SKM-1 (cell line): ENCODE measurements around the gene TUBB1.

Experiments
- DNase-seq: peaks from one replicate; lab custom pipeline; 2025; ENCODE audit not compliant: unreplicated experiment; lab: John Stamatoyannopoulos, UW

The TUBB1 gene

DNA sequence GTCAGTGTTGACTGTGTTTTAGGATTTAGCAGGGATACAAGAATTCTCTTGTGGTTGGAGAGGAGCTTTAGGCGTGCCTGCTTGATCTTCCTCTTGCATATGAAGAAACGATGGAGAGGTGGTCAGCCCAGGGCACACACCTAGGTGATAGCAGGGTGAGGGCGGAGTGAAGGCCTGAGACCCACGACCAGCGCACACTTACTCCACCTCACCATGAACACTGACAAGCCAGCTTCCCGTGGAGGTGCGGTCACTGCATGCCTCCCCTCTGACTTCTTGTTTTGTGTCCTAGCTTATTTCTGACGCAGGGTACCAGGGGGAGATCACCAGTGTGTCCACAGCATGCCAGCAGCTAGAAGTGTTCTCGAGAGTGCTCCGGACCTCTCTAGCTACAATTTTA is 30.0 kb upstream of the TUBB1 start:
- no peak for DNase-seq

DNA sequence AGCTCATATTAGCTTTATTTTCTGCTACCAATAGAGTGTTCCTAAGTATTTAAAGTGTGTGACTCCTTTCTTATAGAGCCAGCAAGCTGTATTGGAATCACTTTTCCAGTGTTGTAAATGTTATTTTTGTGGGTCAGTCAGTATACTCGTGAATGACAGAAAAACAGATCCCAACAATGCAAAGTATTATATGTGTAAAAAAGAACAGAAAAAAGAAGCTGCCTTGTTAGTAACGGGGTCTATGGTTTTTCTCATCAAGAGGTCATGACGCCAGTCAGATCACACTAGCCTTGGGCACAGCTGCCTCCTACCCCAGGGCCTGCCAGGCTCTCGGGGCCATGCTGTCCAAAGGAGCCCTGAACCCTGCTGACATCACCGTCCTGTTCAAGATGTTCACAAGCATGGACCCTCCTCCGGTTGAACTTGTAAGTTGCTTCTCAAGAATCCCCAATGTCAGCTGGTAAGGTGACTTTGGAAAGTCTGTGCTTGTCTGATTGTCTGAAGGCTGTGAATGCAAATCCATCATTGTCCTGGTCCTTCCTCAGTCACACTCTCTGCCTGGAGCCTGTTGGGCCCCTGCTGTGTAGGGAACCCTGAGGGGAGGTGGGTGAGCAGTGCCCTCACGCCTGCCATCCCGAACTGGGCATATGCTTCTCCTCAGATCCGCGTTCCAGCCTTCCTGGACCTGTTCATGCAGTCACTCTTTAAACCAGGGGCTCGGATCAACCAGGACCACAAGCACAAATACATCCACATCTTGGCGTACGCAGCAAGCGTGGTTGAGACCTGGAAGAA is 28.4 kb upstream of the TUBB1 start:
- no peak for DNase-seq

DNA sequence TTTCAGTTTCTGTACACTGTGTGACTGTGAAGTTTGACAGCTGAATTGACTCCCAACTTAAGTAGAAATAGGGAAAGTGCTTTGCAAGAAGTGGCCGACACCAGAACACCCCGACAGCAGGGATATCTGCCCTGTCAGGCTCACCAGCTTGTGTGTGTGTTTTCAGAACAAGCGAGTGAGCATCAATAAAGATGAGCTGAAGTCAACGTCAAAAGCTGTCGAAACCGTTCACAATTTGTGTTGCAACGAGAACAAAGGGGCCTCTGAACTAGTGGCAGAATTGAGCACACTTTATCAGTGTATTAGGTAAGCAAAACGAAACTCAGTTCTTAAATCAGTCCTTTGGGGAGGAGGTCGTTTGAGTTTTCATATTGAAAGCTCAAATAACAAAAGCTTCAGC is 27.5 kb upstream of the TUBB1 start:
- DNase-seq = no peak

DNA sequence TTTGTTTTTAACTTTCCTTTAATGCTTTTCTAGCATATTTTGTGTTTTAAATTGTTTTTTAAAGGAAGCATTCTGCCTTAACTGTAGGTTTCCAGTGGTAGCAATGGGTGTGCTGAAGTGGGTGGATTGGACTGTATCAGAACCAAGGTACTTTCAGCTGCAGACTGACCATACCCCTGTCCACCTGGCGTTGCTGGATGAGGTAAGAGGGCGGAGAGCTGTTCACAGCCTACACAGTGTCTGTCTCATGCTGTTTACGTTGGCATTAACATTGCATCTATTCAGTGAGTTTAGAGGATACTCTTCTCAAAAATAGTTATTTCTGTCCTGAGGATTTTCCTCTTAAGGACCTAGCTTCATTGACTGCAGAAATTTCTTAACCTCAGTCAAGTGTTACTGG is 26.3 kb upstream of the TUBB1 start:
- DNase-seq = no peak

DNA sequence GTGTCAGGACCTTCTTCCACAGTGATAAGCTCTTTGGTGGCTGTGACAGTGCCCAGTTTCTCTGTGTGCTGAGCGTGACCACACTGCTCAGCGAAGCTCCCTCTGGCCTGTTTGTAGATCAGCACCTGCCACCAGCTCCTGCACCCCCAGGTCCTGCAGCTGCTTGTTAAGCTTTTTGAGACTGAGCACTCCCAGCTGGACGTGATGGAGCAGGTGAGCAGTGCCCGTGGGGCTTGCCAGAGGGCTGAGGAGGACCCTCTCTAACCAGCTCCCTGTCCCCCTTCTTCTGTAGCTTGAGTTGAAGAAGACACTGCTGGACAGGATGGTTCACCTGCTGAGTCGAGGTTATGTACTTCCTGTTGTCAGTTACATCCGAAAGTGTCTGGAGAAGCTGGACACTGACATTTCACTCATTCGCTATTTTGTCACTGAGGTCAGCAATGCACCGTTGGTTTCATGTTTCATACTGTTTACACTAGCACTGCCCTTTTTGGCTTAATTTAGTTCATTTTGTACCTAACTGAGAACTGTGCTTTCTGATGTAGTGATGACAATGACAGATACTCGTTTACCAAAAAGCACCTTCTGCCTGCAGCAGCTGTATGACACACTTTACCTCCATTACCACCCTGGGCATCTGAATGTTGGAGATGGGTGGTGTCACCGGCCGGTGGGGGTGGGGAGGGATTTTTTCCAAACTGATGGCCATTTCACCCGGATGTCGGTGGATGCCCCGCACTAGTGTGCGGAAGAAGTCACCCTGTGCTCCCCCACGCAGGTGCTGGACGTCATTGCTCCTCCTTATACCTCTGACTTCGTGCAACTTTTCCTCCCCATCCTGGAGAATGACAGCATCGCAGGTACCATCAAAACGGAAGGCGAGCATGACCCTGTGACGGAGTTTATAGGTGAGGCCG is 25.6 kb upstream of the TUBB1 start:
- no peak for DNase-seq

DNA sequence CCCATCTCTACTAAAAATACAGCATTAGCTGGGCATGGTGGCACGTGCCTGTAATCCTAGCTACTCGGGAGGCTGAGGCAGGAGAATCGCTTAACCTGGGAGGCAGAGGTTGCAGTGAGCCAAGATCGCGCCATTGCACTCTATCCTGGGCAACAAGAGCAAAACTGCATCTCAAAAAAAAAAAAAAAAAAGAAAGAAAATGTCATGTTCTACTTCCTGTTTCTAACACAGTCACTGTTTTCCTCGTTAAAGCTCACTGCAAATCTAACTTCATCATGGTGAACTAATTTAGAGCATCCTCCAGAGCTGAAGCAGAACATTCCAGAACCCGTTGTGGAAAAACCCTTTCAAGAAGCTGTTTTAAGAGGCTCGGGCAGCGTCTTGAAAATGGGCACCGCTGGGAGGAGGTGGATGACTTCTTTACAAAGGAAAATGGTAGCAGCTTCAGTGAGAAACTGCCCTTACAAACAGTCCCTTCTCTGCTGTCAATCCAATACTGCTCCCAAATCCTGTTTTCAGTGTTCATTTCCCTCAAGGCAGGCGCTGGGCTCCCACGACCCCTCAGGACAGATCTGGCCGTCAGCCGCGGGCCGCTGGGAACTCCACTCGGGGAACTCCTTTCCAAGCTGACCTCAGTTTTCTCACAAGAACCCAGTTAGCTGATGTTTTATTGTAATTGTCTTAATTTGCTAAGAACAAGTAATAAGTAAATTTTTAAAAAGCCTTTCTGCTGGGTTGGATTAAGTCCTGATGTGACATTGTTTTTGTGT is 24.7 kb upstream of the TUBB1 start:
- no peak for DNase-seq

DNA sequence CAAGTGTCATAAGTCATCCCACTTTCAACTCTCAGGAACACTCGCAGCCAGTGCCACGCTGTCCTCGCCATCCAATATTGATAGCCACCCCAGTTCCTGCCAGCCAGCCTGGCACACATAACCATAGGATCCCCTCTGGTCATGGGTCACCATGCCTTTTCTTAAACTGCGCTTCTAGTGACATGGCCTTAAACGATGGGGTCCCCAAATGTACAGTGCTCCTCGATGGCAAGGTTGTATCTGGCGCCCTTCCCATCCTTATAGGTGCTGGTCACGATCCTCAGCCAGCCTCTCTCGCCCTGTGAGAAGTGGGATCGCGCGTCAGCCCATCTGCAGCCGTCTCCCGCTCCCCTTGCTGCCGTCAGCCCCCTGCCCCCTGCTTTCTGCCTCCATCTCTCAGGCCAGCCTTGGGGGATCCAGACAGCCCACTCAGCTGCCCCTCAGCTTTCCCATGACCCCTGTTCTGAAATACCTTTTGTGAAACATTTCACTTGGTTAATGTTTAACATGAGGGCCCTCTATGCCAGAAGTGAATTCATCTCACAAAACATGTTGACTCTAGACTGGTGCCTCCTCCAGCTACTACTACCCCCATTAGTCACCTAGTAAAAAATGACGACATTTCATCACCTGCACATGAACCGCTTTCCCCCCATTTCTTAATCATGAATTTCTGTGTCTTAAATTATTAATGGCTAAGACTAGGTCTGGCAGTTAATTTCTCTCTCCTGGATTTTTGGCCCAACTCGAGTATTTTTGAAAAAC is 23.6 kb upstream of the TUBB1 start:
- no peak for DNase-seq

DNA sequence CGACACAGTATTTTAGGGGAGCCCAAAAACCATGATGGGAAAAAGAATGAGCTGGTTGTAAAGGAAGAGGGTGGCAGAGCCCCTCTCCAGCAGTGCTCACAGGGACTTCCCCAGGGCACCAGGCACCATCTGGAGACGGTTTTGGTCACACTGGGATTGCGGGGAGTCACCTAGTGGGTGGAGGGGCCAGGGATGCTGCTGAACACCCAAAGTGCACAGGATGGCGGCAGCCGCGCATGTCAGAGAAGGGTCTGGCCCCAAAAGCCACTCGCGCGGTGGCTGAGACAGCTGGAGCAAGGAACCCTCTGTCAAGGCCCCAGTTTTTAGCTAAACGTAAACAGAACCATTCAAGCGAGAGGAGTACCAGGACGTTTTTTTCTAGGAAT is 23.0 kb upstream of the TUBB1 start:
- DNase-seq = no peak

DNA sequence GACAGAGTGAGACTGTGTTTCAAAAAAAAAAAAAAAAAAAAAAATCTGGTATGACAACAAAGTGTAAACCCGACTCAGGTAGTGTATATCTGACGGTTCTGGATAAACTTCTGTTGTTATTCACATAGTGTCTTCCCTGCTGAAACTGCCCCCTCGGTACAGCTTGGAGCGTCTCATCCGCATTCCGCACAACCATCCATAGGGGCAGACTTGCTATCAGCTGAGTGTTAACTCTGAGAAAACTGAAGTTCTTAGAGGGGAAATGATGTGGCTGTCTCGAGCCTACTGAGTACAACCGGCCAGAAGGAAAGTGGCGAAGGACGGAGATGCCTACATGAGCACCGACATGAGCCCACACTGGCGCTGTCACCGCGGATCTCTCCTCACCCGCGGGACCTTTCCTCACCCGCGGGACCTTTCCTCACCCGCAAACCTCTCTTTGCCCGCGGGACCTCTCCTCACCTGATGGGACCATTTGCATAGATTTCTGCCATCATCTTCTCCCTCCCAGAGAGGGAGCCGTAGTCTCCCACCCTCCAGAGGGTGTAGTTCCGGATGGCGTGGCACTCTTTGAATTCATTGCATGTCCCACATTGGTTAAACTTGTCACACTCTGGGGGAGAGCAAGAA is 22.0 kb upstream of the TUBB1 start:
- no peak for DNase-seq

DNA sequence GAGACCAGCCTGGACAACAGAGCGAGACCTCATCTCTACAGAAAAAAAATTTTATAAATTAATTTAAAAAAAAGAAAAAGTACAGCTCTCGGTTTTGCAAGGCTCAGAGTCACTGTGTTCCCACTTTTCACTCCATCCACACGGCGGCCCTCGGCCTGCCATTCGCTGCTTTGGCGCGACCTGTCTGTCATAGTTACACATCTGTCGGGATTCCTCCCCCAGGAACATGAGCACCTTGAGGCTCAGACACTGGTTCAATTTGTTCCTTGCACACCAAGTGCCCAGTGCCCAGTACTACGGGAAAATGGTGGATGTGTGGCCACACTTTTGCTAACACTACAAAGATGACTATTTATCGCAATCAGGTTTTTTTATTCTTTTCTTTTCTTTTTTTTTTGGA is 20.6 kb upstream of the TUBB1 start:
- DNase-seq = no peak

DNA sequence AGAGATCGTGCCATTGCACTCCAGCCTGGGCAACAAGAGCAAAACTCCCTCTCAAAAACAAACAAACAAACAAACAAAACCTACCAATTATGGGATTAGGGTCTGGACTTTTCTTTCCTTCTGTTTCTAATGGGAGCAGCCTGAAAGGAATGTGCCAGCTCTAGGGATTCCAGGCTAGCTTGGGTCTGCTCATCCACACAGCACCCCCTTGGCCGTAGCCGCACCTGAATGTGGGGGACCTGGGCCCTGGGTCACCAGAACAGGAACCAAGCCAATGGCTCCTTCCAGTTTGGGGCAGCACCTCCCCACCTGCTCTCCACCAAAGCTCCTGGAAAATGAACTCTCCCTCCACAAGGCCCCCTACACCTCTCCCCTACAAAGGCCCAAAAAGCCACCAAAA is 18.9 kb upstream of the TUBB1 start:
- no peak for DNase-seq

DNA sequence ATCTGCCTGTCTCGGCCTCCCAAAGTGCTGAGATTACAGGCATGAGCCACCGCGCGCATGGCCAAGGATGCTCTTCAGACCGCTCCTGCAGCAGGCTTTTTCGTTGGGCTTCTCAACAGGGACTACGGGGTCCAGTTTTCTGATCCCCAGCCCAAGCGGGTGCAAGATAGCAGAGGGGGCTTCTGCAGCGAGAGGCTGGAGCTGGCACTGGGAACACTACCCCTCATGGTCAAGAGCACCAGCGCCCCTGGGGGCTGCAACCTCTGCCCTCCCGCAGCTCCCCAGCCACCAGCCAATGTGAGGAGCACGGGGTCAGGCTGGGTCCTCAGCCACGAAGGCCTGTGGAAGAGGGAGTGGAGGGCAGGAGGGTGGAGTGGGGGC is 18.2 kb upstream of the TUBB1 start:
- no peak for DNase-seq

DNA sequence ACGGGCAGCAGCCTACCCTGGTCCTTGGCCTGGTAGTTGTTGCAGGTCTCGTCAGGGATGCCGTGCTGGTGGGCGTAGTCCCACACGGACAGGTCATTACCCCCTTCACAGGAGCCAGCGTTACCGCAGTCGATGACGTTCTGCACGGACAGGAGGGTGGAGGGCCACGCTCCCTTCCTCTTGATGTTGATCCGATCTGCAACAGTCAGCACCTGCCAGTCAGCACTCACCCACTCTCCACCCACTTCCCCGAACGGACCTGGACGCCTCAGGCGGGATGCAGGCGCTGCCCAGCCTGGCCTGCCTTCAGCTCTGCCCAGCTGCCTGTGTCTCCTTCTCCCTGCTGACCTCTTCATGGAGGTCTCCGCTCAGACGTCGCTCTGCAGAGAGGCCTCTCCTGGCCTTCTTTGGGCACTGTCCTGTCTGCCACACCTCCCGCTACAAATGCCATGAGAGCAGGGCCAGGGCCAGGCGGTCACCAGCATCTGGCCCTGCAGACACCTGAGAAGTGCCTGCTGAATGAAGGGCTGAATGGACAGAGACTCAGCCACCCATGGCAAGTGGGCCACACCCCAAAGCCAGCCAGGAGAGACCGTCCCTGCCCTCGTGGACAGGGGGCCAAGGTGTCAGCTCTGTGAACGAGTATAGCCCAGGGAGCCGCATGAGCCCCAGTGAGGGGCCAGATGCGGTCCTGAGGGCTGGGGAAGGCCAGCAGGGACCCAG is 17.6 kb upstream of the TUBB1 start:
- DNase-seq = no peak

DNA sequence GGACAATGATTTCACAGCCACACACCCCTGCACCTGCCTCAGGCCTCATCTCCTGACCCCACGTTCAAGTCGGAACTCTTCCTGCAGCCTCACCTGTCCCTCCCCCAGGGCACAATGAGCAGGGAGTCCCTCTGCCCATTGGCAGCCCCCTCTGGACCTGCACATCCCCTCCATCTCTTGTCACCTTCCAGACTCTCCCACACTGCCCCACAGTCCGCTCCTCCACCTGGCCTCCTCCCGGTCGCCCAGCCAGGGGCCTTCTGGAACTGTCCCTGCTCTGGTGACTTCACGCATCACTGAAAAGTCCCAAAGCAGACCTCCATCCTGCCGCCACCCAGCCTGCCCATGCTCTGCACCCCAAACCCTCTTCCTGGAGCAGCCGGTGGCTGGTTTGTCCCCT is 16.8 kb upstream of the TUBB1 start:
- DNase-seq = no peak

DNA sequence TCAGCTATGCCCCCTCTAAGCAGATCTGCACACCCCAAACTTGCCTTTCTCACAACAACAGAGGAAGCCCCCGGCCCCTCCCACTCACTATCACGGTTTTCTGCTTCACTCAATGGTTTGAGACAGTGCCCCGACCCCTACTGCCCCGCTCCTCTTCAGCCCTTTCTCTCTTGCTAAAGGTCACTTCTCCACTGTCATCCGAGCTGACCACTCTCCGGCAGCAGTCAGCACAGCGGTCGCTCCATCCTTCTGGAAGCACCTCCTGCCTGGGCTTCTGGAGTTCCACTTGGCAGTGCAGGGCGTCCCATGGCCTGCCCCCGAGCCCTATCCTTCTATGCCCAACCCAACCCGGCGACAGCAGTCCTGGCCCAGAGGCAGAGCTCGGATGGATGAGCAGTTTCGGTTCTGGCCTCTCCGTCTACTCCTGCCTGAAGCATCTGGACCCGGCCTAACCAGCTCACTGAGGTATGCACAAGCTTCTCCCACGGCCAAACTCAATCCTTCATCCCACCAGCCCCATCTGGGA is 16.3 kb upstream of the TUBB1 start:
- no peak for DNase-seq

DNA sequence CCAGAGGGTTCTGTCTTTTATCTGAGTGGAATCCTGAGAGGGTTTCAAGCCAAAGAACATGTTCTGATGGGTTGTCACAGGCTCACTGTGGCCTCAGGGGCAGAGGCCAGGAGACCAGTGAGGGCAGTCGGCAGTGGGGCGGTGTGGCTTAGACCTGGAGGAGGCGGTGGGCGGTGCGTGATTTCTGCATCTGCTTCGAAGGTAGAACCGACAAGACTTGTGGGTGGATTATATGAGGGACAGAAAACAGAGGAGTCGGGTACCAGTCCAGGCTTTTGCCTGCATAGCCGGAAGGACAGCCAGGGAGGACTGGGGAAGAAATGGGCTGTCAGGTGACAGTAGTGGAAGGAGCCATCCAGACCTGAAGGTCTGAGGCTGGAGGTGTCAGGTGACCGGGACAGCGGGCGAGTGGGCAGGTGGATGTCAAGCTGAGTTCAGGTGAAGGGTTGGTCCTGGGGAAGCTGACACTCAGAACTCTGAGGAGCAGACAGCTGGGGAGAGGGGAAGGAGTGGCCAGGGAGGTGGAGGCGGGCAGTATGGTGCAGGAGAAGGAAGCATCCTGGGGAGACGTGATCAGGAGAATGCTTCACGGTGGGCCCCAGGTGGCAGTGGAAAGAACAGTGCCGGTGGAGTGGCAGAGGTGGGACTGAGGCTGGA is 15.3 kb upstream of the TUBB1 start:
- DNase-seq = no peak

DNA sequence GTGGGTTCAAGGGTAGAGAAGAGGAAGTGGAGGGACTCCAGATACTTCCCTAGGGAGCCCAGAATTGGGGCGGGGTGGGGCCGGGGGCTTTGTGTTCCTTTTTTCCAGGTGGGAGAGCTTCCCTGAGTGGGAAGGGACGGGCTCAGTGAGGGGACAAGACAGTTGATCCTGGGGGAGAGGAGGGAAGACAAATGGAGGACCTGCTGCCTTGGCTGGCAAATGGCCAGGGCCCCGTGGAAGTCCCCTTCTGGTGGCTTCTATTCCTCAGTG is 14.8 kb upstream of the TUBB1 start:
- DNase-seq = no peak

DNA sequence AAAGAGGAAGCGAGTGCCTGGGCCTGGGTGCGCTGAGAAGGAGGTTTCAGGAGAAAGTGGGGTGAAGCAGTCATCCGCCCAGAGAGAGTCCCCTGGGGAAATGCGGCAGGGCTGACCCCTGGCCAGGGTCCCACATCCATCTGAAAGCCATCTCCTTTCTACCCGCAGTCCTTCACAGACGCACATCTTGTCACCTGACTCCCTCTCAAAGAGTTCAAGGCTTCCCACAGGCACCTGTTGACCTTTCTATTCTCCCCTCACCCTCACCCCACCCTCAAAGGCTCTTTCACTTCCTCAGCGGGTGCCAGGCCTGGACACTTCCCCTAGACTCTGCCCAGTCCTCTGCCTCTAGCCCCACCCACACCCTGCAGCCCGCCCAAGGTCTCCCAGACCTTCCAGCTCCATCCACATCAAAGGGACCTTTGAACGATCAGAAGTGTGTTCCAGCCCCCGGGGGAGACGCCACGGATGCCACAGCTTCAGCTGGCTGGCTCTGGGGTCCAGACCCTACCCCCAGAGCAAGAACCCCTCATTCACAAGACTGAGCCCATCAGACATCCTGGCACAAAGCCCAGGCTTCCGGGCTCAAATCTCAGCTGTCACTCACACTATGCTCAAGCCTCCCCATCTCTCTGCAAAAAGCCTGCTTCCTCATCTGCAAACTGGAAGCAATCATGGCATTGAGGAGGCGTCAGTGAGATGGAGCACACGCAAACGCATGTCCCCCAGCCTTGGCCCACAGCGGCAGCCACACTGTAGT is 14.3 kb upstream of the TUBB1 start:
- DNase-seq = peak; percentile 86
